ENCODE measurements around the gene NRP2.

DNA sequence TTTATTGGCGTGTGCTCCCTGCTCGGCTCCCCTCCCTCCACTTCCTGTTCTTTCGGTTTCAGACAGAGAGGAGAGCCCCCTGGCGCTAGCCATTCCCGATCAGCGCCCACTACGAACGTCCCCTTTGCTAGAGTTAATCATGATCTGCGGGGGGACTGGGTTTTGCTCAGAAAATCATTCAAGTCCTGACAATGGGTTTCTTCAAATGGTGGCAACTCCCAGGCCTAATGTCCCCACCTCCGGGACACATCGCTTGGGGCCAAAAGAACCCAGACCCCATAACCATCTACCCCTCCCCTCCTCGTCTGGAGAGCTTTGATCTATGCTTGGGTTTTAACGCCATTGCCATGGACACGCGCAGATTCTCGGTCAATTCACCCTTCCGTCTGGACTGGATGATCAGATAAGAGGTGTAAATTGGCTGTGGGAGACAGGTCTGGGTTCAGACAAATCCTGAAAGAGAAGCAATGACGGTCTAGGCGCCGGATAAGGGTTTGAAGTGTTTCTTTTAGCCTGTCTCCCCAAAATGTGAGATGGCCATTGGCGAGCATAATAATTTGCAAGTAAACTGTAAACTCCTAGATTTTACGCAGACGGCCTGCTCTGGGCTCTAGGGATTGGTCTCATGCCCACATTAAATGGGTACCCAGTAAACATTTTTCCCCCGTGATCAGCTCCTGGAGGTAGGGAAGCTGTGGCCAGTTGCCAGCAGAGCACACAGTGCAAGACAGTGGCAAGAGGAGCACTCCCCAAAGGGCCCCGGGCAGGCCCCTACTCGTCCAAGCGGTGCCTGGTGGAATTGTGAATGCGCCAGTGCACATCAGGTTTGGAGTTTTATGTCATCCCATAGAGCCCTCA is 4.7 kb downstream of the NRP2 start:
- TF ChIP-seq EZH2 (IDR thresholded peaks at IDR 0.05; ENCODE audit: low read length, unreplicated experiment), result no peak
- TF ChIP-seq, protein P1, sequence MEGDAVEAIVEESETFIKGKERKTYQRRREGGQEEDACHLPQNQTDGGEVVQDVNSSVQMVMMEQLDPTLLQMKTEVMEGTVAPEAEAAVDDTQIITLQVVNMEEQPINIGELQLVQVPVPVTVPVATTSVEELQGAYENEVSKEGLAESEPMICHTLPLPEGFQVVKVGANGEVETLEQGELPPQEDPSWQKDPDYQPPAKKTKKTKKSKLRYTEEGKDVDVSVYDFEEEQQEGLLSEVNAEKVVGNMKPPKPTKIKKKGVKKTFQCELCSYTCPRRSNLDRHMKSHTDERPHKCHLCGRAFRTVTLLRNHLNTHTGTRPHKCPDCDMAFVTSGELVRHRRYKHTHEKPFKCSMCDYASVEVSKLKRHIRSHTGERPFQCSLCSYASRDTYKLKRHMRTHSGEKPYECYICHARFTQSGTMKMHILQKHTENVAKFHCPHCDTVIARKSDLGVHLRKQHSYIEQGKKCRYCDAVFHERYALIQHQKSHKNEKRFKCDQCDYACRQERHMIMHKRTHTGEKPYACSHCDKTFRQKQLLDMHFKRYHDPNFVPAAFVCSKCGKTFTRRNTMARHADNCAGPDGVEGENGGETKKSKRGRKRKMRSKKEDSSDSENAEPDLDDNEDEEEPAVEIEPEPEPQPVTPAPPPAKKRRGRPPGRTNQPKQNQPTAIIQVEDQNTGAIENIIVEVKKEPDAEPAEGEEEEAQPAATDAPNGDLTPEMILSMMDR (conservative IDR thresholded peaks at IDR 0.05; ENCODE audit: low read depth, low read length), result no peak
